ENCODE measurements around the gene LY9.

DNA sequence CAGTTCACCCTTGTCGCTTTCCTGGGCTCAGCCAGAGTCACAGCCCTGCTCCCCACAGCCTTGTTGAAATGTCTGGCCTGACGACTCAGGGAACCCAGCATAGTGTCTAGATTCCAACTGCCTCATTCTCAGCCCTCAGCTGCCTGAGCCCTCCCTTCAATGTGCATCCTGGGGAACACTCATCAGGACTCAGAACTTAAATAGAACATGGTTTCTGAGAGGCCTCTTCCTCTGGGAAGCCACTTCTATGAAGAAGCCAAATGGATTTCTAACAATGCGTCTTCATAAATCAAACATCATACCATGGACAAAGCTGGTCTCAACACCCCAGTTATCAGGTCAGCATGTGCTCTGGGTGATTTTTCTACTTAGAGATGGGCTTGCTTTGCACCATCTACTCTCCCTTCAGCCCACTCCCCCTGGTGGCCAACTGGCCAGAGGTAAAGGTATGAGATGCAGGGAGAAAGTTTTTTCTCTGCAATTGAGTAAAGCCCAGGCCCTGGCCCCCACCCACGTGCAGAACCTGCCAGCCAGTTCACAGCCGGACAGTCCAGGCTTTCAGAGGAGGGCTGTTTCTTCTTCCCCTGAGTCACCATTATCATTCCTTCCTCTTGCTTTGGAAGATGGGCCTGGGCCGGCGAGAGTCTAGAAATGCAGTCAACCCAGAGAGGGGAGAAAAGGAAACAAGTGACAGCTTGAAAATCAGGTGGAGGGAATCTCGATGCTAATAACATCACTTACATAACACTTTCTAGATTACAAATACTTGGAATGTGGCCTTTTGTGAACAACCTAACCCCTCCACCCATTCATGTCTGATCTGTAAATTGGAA lies 34.6 kb downstream of the LY9 start:
- TF ChIP-seq CBX5 (IDR thresholded peaks at IDR 0.05; ENCODE audit: borderline replicate concordance, low read depth): no peak
- peak; percentile 76 to 81 (median 81) for TF ChIP-seq CTCF (IDR thresholded peaks at IDR 0.05 in 2 of 3, conservative IDR thresholded peaks at IDR 0.05 in 1 of 3; ENCODE audit: insufficient read depth in 2 of 3, low read depth in 1 of 3, low read length in 3 of 3)
- no peak for TF ChIP-seq CREB1 (IDR thresholded peaks at IDR 0.05)
- no peak for TF ChIP-seq CREB1 (CRISPR knock-in tag; IDR thresholded peaks at IDR 0.05)
- no peak for TF ChIP-seq THRB (CRISPR knock-in tag; conservative IDR thresholded peaks at IDR 0.05)
- no peak for TF ChIP-seq RBBP5 (IDR thresholded peaks at IDR 0.05; ENCODE audit: borderline replicate concordance, insufficient read depth, low read length, poor library complexity, severe bottlenecking)
- TF ChIP-seq SP1 (CRISPR knock-in tag; IDR thresholded peaks at IDR 0.05): no peak
- TF ChIP-seq PATZ1 (CRISPR knock-in tag; IDR thresholded peaks at IDR 0.05; ENCODE audit: borderline replicate concordance): no peak
- no peak for TF ChIP-seq ATF2 (CRISPR knock-in tag; IDR thresholded peaks at IDR 0.05)

Data from K562 (cell line).